Pancreas (tissue), 10 donors: ENCODE data around the gene ZDHHC1. TPM values are rescaled to one million over a fixed set of nuclear protein-coding genes. Genes with fewer than 3 reads are reported as not detected.
A peak's percentile ranks its signal among the peaks of the same experiment; 100 is the strongest.

ENCODE experiments used
- ATAC-seq, 4 donors: fragments of 200-7000 bp; cut with Tn5 transposase; one replicate each; pipeline versions ENCODE4 v1.8.0 to v1.9.1; 2020; ENCODE audit warnings: mild to moderate bottlenecking in 4 of 4, moderate library complexity in 4 of 4
- DNase-seq, 6 donors: peaks; one replicate each; pipeline ENCODE4 v3.0.0-alpha.2; 2020
- FAIRE-seq: peaks from 2 replicates; lab custom pipeline; 2012; peaks lifted over from hg19 to GRCh38; lab: Jason Lieb, UNC
- H3K27ac ChIP-seq, 4 donors: fragments of 200-600 bp; sonication (generic); 1 replicate in 3 of 4; 2 replicates in 1 of 4; pipeline versions ENCODE4 v1.5.0 to v1.8.0; 2020
- H3K27me3 ChIP-seq, 4 donors: fragments of 200-600 bp; one replicate each; pipeline ENCODE4 v1.8.0; 2021
- H3K36me3 ChIP-seq, 3 donors: fragments of 200-600 bp; sonication (generic) in 1 of 3; one replicate each; pipeline versions ENCODE4 v1.5.0 to v1.8.0; 2020 to 2021
- H3K4me1 ChIP-seq, 3 donors: fragments of 200-600 bp; one replicate each; pipeline ENCODE4 v1.8.0; 2021
- H3K4me3 ChIP-seq, 4 donors: fragments of 200-600 bp; sonication (generic) in 2 of 4; one replicate each; pipeline versions ENCODE4 v1.5.0 to v1.8.0; 2020 to 2021
- H3K9me3 ChIP-seq, 4 donors: fragments of 200-600 bp; one replicate each; pipeline ENCODE4 v1.8.0; 2021
- WGBS, 2 donors: extraction: QIAGEN DNeasy Blood & Tissue Kit; methylation state at CpG; one replicate each; pipeline ENCODE4 v1.1.7; 2013; 5-methylcytosine and 5-hydroxymethylcytosine counted together
- intact Hi-C, 3 donors: fragments of 100-400 bp; cut with DNase I; formaldehyde crosslinking; loops; one replicate each; pipeline versions ENCODE4 v1.11.1 to v1.14.2; 2022
- polyA plus RNA-seq, 2 donors: library from polyadenylated mRNA; stranded (reverse); fragments of 200-250 nt; gene quantifications; one replicate each; pipeline ENCODE4 v1.2.3, GENCODE V29; 2013
- total RNA-seq, 6 donors: library from RNA; stranded (reverse); fragmentation: NEBNext Ultra II Directional in 4 of 6; extraction: Animal tissue kit (Norgen Biotek cat#: 25700) in 4 of 6; gene quantifications; one replicate each; pipeline versions ENCODE4 v1.2.1 to v1.2.4, GENCODE V29; 2021 to 2023
- TF ChIP-seq, protein P1 (sequence below), 4 donors: fragments of 200-600 bp; sonication (generic) in 3 of 4; IDR thresholded peaks; one replicate each; pipeline versions ENCODE4 v1.5.0 to v1.8.0; 2021; ENCODE audit warnings: antibody characterized with exemption in 4 of 4
- donor health status: healthy with polysubstance abuse.
- donor health status: DM: no; HTN: no; CAD: no; lungs with moderate emphysema.
- donor health status: DM: no; HTN: no; CAD: no.
- donor health status: control.
- donor health status: control.
- donor health status: Bipolar disorder and iron deficiency.
- donor health status: DM: yes; HTN: yes; CAD: no.
- donor health status: DM: no; HTN: no; CAD: no.
- donor health status: DM: no; HTN: no; CAD: no.
- donor health status: DM: yes; HTN: yes; CAD: no.

Gene ZDHHC1
- total and polyA plus RNA-seq, 8 donors: 8.1 to 15.2 (median 10.0) TPM

DNA sequence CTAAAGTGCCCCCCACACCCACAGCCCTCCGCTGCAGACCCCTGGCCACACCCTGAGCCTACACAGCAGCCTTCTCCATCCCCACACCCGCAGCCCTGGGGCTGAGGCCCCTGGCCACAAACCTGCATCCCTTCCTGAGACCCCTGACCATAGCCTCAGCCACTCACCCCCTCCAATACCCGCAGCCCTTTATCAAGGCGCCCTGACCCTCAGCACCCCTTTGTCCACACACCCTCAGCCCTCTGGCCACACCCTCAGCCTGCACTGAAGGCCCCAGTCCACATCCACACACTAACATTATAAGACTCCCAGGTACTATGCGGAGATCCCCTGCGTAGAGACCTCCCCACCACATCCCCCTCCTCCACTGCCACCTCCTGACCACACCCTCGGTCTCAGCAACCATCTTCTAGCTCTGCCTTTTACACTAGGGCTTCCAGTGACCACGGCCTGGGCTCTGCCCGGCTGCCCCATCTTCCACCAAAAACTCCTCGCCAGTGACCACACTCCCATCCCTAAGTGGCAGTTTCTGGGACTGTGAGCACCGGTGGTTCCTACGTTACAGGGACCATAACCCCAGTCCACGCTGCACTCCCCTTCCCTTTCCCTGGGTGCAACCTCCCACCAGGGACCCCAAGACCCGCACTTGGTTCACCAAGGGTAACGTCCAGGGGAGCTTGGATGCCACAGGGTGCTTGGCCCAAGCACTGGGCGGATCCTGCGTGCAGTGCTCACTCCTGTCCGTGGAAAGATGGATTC lies 23.8 kb downstream of the ZDHHC1 start:
- Histone ChIP-seq H3K27ac (peak overlapping the region in 1 of 4 donors; percentile 69), H3K36me3 (no peaks in the 10 kb centered on the region), H3K9me3 (no peaks in the 10 kb centered on the region), H3K4me1 (peaks cover 15 to 31% (median 17%) of the 10 kb centered on the region in 3 donors), H3K27me3 (no peaks in the 10 kb centered on the region), H3K4me3 (peak overlapping the region; percentile 2 to 46 (median 19))
- TF ChIP-seq, protein P1, sequence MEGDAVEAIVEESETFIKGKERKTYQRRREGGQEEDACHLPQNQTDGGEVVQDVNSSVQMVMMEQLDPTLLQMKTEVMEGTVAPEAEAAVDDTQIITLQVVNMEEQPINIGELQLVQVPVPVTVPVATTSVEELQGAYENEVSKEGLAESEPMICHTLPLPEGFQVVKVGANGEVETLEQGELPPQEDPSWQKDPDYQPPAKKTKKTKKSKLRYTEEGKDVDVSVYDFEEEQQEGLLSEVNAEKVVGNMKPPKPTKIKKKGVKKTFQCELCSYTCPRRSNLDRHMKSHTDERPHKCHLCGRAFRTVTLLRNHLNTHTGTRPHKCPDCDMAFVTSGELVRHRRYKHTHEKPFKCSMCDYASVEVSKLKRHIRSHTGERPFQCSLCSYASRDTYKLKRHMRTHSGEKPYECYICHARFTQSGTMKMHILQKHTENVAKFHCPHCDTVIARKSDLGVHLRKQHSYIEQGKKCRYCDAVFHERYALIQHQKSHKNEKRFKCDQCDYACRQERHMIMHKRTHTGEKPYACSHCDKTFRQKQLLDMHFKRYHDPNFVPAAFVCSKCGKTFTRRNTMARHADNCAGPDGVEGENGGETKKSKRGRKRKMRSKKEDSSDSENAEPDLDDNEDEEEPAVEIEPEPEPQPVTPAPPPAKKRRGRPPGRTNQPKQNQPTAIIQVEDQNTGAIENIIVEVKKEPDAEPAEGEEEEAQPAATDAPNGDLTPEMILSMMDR (IDR thresholded peaks at IDR 0.05): no peak
- no peak for ATAC-seq
- FAIRE-seq: no peak
- peak in 1 of 6 donors; percentile 49 for DNase-seq
- intact Hi-C loops: no loop called here
- WGBS, 2 donors: 78 to 79% methylated on average over 18 of the region's 18 CpGs

DNA sequence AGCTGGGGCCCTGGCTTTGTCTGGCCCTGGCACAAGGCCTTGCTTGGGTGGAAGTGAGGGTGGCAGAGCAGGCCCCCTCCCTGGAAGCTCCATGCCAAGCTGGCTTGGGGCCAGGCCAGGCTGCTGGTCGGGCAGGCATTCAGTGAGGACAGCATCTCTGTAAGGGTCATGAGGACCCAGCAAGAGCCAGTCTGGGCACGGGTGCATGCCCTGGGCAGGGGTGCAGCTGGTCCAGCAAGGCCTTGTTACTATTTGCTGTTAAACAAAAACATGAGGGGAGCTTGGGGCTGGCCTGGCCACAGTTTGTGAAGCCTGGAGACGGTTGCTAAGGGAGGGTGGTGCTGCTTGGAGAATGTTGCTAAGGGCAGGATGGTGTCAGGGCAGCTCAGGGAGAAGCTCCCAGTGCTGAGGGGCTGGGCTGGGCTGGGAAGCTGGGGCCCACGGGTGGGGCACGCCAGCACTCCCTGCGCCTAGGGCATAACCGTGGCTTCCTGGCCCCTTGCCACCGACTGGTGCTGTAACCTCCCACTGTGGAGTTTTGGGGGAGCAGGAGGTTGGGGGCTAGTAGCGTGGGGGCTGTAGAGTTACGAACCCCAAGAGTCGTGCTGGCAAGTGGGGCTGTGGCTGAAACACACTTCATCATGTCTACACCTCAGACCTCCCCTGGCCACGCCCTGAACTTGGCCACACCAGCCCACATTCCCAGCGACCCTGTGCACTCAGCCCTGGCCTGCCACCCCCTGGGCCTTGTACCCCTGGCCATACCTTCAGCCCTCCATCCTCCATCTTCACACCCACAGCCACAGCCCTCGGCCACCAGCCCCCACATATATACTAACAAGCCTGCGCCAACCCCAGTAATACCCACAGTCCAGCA lies 24.6 kb downstream of the ZDHHC1 start:
- 77 to 79% methylated on average over 14 to 15 of the region's 15 CpGs for WGBS, 2 donors
- Histone ChIP-seq H3K36me3 (no peaks in the 10 kb centered on the region), H3K27ac (no peak overlapping the region), H3K9me3 (no peaks in the 10 kb centered on the region), H3K4me1 (peaks cover 15 to 29% (median 16%) of the 10 kb centered on the region in 3 donors), H3K27me3 (no peaks in the 10 kb centered on the region), H3K4me3 (no peak overlapping the region)
- intact Hi-C loops: no loop called here
- ATAC-seq: no peak
- no peak for FAIRE-seq
- peak in 4 of 6 donors; percentile 24 to 79 (median 66) for DNase-seq
- TF ChIP-seq, protein P1 (IDR thresholded peaks at IDR 0.05): no peak

DNA sequence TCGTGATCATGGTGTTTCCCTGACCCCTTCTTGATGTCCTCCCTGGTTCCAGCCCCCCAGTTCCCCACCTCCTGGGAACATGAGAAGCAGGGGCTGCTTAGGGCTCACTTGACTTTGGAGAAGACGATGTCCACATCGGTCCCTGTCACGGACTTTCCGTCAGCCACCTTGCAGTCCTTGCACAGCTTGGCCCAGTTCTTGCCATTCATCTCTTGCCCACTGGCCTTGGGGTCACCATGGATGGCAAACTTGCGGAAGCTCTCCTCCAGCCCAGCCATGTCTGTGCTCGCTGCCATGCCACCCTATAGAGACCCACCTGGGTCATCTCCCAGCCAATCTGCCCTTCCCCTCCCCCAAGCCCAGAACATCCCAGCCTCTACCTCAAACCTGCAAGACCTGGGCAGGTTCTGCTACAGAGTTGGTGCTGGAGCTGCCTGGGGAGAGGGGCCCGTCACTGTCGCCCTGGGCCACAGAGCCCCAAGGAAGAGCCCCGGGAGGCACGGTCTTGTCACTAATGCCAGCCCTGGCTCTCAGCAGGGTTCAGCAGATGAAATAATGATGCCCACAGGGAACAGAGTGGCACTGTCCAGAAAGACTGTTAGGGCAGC lies 25.4 kb downstream of the ZDHHC1 start:
- WGBS, 2 donors: 90 to 94% methylated on average over 11 of the region's 11 CpGs

DNA sequence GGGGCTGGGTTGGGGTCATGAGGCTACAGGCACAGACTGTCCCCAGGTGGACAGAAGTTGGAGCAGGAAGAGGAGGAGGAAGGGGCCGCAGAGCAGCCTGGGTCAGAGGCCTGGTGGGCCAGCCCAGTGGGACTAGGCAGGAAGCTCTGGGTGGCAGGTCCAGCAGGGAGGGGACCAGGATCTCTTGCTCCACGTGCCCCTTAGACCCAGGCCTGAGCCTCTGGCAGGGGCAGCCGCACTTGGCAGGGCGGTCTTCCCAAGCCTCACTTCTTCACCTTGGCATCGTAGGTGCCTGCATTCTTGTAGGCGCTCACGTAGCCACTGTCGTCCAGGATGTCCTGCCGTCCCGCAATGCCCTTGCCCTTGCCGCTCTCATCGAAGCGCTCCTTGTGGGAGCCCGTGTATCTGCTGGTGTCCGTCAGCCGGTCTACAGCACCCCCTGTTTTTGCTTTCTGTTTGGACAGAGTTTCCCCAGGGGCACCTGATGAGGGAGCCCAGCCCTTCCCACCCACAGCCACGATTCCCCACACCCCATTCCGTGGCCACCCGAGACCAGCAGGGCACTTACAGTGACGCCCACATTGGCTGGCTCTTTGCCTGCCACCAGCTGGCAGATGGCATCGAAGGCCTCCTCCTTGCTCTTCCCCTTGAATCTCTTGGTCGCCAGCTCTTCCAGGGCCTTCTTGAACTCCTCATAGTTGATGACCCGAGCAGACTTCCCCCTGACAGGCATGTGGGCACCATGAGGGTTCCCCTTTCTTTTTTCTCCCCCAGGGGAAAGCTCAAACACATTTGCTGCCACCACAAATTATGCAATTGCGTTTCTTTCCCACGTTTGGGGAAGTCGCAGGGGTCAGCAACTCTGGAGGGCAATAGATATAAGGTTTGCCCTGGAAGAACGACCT lies 26.1 kb downstream of the ZDHHC1 start:
- no peaks in the 10 kb centered on the region for H3K9me3 ChIP-seq
- H3K27me3 ChIP-seq: no peaks in the 10 kb centered on the region
- peaks cover 0 to 16% (median 1%) of the 10 kb centered on the region in 3 donors for H3K4me1 ChIP-seq
- H3K27ac ChIP-seq: no peak overlapping the region
- ATAC-seq (peak in 1 of 4 donors; percentile 16), DNase-seq (peak in 4 of 6 donors; percentile 10 to 61 (median 46)), FAIRE-seq (no peak)
- no peaks in the 10 kb centered on the region for H3K36me3 ChIP-seq
- WGBS, 2 donors: 83 to 91% methylated on average over 27 of the region's 27 CpGs
- TF ChIP-seq, protein P1 (IDR thresholded peaks at IDR 0.05): no peak
- intact Hi-C loops: no loop called here
- no peak overlapping the region for H3K4me3 ChIP-seq

More for the DNA sequence above, 25.4 kb downstream of the ZDHHC1 start:
- no peak for ATAC-seq
- intact Hi-C loops: no loop called here
- TF ChIP-seq, protein P1 (IDR thresholded peaks at IDR 0.05): no peak
- Histone ChIP-seq H3K9me3 (no peaks in the 10 kb centered on the region), H3K4me1 (peaks cover 7 to 24% (median 9%) of the 10 kb centered on the region in 3 donors), H3K27ac (no peak overlapping the region), H3K4me3 (no peak overlapping the region), H3K27me3 (no peaks in the 10 kb centered on the region), H3K36me3 (no peaks in the 10 kb centered on the region)
- FAIRE-seq: no peak
- DNase-seq: peak in 1 of 6 donors; percentile 44
